Measurements from ENCODE around the gene RIN3.

DNA sequence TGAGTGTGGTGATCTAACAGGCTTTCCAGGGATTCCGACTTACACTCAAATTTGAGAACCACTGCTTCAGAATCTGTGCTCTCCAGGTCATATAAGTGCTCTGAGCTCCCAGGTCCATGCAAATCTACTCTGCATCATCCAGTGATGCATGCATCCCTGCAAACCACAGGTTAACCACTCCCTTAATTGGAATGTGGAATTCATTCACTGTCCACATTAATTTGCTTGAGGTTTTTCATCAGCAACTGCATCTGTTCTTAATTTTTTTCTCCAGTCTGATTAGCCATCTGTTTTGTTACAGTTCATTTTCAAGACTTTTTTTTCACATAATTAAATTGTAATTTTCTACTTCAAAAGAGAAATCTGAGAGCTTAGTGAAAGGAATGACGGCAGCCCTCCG, 43.4 kb upstream of the RIN3 start:
- TF ChIP-seq, protein P1, sequence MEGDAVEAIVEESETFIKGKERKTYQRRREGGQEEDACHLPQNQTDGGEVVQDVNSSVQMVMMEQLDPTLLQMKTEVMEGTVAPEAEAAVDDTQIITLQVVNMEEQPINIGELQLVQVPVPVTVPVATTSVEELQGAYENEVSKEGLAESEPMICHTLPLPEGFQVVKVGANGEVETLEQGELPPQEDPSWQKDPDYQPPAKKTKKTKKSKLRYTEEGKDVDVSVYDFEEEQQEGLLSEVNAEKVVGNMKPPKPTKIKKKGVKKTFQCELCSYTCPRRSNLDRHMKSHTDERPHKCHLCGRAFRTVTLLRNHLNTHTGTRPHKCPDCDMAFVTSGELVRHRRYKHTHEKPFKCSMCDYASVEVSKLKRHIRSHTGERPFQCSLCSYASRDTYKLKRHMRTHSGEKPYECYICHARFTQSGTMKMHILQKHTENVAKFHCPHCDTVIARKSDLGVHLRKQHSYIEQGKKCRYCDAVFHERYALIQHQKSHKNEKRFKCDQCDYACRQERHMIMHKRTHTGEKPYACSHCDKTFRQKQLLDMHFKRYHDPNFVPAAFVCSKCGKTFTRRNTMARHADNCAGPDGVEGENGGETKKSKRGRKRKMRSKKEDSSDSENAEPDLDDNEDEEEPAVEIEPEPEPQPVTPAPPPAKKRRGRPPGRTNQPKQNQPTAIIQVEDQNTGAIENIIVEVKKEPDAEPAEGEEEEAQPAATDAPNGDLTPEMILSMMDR (IDR thresholded peaks at IDR 0.05), result no peak
- no peak for TF ChIP-seq POLR2AphosphoS5 (IDR thresholded peaks at IDR 0.05; ENCODE audit: low read depth, low read length)

All from Panc1 (cell line).